HG02852 (cell line): ENCODE data around the gene PDE6A.

Experiments
- ATAC-seq: cut with Tn5 transposase; IDR thresholded peaks from one replicate; pipeline ENCODE4 v1.9.1; 2021; ENCODE audit warnings: mild to moderate bottlenecking, moderate library complexity; ENCODE audit not compliant: unreplicated experiment

PDE6A gene

DNA sequence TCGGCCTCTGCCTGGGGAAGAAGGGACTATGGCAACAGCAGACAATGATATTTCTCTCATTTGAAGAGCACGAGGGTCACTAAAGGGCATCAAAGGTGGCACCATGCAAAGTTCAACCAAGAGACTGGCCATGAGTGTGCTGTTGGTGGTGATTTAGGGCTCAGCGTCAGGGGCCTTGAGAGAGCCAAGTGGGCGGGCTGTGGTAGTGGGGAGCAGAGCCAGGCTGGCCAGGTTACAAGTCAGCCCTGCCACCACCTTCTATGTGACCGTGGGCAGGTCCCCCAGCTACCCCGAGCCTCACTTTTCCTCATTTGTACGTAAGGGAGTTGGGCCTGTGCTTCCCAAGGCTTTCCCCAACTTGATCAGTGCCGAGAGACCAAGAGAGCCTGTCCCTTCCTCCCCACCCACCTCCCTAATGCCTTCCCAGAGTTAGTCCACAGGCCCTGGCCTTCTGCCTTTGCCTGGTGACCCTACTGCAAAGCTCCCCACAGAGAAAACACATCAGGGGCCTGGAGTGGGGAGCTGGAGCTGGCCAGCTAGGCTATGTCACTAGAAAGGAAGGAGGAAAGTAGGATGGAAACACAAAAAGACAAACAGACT, 104.3 kb downstream of the PDE6A start:
- no peak for ATAC-seq

DNA sequence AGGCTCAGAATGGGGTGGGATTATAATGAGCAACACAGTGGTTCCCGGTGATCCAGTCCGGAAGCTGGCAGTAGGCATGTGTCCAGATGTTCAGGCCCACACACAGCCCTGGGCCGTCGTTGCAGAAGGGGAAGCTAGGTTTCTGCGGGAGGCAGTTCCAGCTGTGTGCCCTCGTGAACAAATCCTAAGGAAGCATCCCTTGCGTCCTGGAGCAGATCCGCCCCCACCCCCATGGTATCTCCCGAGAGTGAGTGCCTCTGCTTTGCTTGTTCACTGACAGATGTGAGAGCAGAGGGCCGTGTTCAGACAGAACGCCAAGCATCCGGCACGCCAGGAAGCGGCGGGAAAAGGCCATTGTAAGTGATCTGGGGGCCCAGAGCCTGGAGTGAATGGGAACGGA, 104.8 kb downstream of the PDE6A start:
- no peak for ATAC-seq

DNA sequence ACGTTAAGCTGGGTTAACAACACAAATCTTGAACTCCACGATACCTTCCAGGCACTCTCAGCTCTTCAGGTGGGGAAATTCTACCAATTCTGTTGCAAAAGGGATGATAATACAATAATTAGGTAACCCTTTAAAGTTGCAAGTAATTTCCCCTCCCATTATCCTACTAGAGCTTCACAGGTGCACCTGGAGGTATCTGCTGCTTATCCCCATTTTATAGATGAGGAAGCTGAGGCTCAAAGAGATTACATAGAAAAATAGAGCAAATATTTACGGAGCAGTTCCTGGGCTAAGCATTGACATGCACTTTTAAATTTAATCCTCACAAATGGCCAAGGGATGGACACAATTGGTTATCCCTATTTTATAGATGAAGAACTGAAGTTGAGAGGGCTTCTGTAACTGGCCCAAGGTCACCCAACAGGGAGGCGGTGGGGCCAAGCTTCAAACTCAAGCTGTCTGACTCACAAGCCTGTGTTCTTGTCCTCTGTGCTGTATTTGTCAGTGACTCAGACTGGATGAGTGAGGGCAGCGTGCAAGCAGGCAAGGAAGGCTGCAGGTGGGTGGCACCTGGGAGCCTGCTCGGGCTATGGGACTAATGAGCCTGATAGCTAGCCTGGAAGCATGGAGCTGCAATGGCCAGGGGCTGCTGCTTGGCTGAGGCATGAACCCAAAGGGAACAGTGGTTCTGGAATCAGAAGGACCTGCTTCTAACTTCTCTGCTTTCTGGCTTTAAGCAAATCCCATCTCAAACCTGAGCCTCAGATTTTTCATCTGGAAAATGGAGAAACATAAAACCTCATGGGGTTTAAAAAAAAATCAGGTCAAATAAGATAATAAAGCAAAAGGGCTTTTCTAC, 105.5 kb downstream of the PDE6A start:
- ATAC-seq = no peak

DNA sequence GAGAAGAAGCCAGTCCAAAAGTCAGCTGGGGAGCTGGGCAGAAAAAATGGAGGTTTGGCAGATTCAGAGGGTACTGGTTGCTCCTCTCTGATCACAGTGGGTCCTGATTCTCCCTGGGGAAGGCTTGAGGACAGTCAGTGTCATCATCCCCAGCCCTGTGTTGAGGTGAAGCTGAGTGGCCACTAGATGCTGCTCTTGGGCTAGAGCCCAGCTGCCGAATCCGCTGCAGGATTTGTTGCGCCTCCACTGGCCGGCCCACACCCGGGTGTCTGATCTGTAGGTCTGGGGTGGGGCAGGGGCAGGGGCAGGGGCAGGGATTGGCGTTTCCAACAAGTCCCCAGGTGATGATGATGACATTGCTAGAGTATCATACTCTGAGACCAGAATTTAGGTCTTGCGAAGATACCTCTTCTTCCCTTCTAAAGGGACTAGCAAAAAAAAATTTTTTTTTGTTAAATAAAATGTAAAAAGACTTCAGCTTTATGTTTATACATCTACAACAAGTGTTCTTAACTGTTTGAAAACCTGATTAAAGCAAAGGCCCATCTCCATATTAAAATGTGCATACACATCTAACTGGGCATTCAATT, 106.8 kb downstream of the PDE6A start:
- ATAC-seq = no peak

DNA sequence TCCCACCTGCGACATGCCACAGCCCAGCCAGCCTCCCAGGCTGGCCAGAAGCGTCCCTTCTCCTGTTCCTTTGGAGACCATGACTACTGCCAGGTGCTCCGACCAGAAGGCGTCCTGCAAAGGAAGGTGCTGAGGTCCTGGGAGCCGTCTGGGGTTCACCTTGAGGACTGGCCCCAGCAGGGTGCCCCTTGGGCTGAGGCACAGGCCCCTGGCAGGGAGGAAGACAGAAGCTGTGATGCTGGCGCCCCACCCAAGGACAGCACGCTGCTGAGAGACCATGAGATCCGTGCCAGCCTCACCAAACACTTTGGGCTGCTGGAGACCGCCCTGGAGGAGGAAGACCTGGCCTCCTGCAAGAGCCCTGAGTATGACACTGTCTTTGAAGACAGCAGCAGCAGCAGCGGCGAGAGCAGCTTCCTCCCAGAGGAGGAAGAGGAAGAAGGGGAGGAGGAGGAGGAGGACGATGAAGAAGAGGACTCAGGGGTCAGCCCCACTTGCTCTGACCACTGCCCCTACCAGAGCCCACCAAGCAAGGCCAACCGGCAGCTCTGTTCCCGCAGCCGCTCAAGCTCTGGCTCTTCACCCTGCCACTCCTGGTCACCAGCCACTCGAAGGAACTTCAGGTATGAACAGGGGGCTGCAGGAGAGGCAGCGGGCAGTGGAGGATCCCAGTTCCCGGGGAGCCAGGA, 108.0 kb downstream of the PDE6A start:
- ATAC-seq = no peak

DNA sequence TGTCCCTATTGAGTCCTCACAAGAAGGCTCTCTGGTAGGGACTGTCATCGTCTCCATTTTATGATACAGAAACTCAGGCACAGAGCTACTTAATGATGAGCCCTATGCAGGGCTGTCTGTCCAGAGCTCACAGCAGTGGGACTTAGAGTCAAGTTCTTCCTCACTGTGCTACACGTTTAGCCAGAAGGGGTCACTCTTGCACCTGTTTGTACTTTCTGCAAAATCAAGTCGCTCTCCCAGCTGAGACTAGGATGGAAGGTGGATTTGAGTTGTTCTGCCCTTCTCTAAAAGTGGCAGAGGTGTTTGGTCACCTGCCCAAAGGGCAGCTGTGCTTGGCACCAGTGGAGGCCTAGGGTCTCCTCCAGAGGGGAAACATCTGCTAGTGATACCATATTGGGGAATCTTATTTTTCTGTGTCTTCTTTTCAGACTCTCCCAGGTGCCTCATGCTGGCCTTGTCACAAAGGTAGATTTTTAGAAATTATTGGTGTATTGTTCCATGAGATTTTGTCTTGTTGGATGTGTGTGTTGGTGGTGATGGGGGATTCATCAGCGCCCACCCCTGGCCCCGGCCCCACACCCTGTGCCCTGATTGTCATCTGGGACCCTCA, 110.2 kb downstream of the PDE6A start:
- ATAC-seq = no peak

DNA sequence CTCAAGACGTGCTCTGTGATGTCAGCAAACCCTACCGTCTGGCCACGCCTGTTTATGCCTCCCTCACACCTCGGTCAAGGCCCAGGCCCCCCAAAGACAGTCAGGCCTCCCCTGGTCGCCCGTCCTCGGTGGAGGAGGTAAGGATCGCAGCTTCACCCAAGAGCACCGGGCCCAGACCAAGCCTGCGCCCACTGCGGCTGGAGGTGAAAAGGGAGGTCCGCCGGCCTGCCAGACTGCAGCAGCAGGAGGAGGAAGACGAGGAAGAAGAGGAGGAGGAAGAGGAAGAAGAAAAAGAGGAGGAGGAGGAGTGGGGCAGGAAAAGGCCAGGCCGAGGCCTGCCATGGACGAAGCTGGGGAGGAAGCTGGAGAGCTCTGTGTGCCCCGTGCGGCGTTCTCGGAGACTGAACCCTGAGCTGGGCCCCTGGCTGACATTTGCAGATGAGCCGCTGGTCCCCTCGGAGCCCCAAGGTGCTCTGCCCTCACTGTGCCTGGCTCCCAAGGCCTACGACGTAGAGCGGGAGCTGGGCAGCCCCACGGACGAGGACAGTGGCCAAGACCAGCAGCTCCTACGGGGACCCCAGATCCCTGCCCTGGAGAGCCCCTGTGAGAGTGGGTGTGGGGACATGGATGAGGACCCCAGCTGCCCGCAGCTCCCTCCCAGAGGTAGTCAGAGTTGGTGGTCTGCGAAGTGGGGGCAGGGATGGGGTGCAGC, 111.3 kb downstream of the PDE6A start:
- no peak for ATAC-seq

DNA sequence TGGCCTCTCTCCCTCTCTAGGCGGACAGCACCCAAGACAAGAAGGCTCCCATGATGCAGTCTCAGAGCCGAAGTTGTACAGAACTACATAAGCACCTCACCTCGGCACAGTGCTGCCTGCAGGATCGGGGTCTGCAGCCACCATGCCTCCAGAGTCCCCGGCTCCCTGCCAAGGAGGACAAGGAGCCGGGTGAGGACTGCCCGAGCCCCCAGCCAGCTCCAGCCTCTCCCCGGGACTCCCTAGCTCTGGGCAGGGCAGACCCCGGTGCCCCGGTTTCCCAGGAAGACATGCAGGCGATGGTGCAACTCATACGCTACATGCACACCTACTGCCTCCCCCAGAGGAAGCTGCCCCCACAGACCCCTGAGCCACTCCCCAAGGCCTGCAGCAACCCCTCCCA, 112.0 kb downstream of the PDE6A start:
- no peak for ATAC-seq

DNA sequence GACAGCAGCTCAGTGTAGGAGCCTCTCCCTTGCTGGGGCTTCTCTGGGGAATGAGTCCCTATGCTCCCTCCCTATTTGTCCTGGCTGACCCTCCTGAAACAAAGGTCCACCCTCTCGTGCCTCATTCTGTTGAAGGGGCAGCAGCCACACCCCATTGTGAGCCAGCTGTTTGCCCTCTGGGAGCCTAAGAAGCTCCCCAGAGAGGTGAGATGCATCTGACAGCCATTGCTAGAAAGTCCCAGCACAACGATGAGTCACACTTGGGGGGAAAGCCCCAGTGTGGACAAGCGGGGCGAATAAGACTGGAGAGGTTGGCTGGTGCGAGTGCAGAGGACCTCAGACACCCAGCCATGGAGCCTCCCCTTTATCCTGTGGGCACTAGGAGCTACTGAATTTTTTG, 113.1 kb downstream of the PDE6A start:
- ATAC-seq = peak; percentile 82

DNA sequence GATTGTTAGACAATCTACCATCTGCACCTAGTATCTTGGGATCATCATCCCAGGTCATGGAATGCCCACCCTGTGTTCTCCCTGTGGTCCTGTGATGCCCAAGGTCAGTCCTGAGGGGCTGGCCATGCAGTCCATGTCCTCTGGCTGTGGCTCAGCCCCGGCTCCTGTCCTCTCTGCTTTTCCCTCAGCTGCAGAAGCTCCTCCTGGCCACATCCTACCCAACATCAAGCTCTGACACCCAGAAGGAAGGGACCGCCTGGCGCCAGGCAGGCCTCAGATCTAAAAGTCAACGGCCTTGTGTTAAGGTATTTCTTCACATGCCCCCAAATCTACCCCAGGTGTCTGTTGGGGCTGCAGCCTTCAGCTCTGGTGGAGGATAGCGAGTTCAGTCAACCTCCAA, 114.0 kb downstream of the PDE6A start:
- no peak for ATAC-seq

DNA sequence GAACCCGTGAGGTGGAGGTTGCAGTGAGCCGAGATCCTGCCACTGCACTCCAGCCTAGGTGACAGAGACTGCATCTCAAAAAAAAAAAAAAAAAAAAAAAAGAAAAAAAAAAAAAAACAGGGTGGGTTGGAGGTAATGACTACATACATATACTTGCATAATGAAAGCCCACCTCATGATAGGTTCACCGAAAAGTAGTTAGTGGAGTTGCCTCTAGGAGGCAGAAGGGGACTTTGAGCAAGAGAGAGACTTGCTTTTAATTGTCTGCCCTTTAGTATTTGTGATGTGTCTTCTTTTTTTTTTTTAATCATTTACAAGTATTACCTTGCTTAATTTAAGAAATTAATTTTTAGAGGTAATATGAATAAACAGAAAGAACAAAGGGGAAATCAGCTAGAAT, 114.6 kb downstream of the PDE6A start:
- ATAC-seq = no peak

DNA sequence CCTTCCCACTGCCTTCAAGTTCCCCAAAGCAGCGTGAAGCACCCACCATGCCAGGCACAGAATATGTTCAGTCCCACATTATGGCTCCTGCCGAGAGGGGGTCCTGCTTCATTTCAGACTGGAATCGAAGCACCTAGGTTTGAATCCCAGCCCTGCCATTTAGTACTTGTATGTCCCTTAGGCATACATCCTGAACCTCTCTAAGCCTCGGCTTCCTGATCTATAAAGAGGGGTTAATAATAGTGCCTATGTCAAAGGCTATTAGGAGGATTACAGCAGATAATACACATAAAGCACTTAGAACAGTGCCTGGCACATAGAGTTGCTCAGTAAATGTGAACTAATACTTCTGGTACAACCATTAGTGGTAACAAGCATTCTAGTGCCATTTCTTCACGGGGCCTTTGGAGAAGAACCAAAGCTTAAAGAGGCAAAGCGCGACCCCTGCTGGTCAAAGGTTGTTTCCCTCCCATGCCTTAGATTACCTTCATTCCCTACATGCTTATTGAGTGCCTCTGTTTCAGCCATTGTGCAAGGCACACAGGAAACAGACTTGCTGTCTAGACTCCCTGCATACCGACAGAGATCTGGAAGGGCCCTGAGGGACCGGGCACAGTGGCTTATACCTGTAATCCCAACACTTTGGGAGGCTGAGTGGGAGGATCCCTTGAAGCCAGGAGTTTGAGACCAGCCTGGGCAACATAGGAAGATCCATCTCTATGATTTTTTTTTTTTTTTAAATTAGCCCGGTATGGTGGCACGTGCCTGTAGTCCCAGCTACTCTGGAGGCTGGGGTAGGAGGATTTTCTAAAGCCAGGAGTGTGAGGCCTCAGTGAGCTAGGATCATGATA, 116.2 kb downstream of the PDE6A start:
- peak; percentile 71 for ATAC-seq

DNA sequence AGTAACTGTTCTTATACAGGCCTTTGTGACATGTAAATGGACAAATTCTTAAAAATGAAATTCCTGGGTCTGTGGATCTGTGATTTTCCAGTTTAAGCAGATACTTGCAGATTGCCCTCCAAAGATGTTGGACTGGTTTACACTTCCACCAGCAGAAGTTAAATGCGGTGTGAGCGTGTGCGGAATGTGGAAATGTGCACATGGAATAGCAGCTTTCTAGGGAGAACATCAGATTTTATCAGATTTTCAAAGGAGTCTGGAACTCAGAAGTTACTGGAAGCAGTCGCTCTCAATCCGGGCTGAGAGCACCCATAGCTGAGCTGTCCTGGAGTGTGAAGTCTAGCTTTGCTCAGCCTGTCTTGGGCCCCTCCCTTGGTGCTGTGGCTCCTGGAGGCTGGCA, 117.0 kb downstream of the PDE6A start:
- ATAC-seq = no peak

DNA sequence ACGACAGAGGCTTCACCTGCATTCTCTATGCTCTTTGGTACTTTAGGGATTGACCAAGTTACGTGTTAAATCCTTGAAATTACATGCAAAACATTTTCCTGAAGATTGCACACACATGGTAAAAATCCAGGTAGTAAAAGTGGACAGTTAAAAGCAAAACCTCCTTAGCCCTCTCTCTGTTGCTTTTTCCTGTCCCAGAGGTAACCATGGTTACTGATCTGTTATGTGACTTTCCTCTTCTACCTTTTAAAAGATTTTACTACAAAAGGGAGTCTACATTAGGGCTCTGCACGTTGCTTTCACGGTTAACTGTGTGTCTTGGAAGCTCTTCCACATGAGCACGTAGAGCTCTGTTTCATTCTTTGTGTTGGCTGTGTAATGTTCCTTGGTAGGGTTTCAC, 117.5 kb downstream of the PDE6A start:
- no peak for ATAC-seq

DNA sequence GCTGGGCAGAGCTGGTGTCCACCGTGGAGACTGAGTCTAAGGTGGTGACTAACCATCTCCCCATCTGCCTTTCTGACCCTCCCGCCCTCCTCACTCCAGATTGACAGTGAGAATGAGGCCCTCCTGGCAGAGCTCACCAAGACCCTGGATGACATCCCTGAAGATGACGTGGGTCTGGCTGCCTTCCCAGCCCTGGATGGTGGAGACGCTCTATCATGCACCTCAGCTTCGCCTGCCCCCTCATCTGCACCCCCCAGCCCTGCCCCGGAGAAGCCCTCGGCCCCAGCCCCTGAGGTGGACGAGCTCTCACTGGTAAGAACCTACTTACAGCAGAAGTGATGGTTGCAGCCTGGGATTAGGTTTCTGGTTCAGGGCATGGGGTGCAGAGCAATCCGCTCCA, 118.0 kb downstream of the PDE6A start:
- ATAC-seq = no peak

DNA sequence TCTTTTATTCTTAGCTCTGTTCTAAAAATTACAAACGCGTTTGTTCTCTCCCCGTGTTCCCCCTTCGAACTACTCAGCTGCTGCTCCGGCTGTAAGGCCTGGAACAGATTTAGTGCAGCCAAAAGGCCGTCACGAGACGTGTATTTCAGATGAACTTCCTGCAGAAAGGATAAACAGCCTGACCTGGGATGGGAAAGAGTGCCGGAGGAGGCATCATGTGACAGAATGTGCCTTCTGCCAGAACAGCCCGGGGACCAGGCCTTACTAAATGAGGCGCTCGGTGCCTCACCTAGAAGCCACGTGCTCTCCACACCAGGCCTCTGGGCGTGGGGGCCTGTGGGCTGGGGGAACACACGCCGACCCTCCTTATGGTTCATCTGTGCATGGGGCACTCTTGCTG, 119.7 kb downstream of the PDE6A start:
- no peak for ATAC-seq

DNA sequence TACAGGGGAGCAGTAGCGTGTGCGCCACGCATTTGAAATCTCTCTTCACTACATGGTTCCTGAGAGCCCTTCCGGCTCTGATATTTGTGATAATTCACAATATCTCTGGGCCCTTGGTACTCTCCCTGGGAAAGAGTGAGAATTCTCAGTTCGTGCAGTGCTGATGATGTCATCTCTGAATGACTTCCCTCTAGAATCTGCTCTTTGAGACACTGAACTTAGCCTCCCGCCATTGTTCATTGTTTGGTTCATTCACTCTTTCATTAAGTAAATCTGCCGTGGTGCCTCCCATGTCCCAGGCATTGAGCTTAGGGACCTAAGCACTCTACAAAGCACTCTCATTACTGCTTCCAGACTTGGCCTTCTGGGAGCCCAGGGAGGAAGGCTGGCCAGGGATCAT, 120.5 kb downstream of the PDE6A start:
- ATAC-seq = no peak

DNA sequence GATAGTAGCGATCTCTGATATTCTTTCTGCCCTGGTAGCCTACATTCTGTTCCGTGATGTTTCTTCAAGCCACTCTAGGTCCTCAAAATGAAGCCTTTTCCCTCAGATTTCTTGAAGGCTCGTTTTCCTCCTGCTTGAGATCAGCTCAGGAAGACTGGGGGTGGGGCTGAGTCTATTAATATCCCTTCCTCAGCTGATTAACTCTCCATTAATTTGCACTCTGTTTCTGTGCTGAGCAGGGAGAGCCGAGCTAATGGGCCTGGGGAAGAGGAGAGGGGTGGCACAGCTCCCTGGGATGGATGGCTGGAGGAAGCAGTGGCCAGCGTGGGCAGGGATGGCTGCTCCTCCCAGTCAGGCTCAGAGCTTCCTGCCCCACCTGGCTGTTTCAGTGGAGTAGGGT, 121.2 kb downstream of the PDE6A start:
- ATAC-seq = no peak

DNA sequence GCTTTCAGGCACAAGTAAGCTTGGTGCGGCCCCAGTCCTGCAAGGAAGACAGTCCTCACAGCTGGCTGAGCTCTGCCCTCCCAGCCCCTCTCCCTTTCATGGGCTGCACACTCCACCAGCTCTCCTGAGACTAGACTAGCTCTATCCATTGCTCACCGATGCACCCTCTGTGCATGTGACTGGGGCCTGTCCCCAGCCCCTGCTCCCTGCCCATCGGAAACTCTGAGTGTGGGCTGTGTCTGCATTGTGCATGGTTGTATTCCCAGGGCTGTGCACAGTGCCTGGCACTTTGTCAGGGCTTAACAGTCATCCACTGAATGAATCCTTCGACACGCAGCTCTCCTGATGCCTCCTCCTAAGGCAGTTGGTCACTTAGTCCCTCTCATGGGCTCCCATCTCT, 122.3 kb downstream of the PDE6A start:
- ATAC-seq = no peak
